Measurements from ENCODE around the gene SPACA7.

GRCh38 chr13:112358156-112358555, 18.0 kb upstream of the SPACA7 start:
- TF ChIP-seq L3MBTL2 (conservative IDR thresholded peaks at IDR 0.05) (no peak), FOXA1 (IDR thresholded peaks at IDR 0.05) (no peak), NFRKB (IDR thresholded peaks at IDR 0.05) (no peak), SP1 (IDR thresholded peaks at IDR 0.05) (no peak), ZNF384 (IDR thresholded peaks at IDR 0.05) (no peak)

Data from HEK293T (cell line).